D721Med (cell line): ENCODE data around the gene TRANK1.
"Not testable (repeated sequence)": the region's sequence is repeated elsewhere in the genome, so short reads cannot be mapped to it uniquely, and the experiment has no call there.

Experiments used
- DNase-seq: peaks from one replicate; pipeline ENCODE4 v3.0.0; 2011; ENCODE audit warnings: low spot score; ENCODE audit not compliant: insufficient read length
- FAIRE-seq: peaks from 2 replicates; lab custom pipeline; 2011; peaks lifted over from hg19 to GRCh38; lab: Jason Lieb, UNC
- CTCF ChIP-seq: IDR thresholded peaks from 2 replicates; pipeline ENCODE4 v1.5.1; 2012; ENCODE audit warnings: mild to moderate bottlenecking, control low read depth; ENCODE audit not compliant: insufficient read depth; ENCODE audit errors: missing control alignments

Gene TRANK1

GRCh38 chr3:36906504-36907149, 38.2 kb downstream of the TRANK1 start:
- no peak for TF ChIP-seq CTCF
- no peak for DNase-seq
- no peak for FAIRE-seq

GRCh38 chr3:36905545-36905944, 39.3 kb downstream of the TRANK1 start:
- FAIRE-seq: no peak
- no peak for TF ChIP-seq CTCF
- DNase-seq: no peak

- DNase-seq (no peak), FAIRE-seq (no peak)
- TF ChIP-seq CTCF: peak; percentile 2
These were observed 40.2 kb downstream of the TRANK1 start for GRCh38 chr3:36904641-36905040.

GRCh38 chr3:36904065-36904464, 40.8 kb downstream of the TRANK1 start:
- not testable (repeated sequence) for FAIRE-seq, DNase-seq

- FAIRE-seq (no peak), DNase-seq (no peak)
- TF ChIP-seq CTCF: no peak
These were observed 41.6 kb downstream of the TRANK1 start for GRCh38 chr3:36903119-36903882.

GRCh38 chr3:36901588-36901987, 43.3 kb downstream of the TRANK1 start:
- TF ChIP-seq CTCF: no peak
- DNase-seq (no peak), FAIRE-seq (no peak)

- FAIRE-seq: no peak
- DNase-seq: no peak
- TF ChIP-seq CTCF: no peak
These were observed 44.1 kb downstream of the TRANK1 start for GRCh38 chr3:36900474-36901443.
